ENCODE results near the gene TXN.
"Not testable (repeated sequence)": the region's sequence is repeated elsewhere in the genome, so short reads cannot be mapped to it uniquely, and the experiment has no call there.

The TXN gene

GRCh38 chr9:110207071-110207641 lies 49.2 kb downstream of the TXN start:
- DNase-seq = no peak

- DNase-seq = no peak
These were observed 49.9 kb downstream of the TXN start for GRCh38 chr9:110206389-110206788.

GRCh38 chr9:110205612-110206011 lies 50.7 kb downstream of the TXN start:
- not testable (repeated sequence) for DNase-seq

- no peak for DNase-seq
These were observed 54.1 kb downstream of the TXN start for GRCh38 chr9:110202232-110202631.

GRCh38 chr9:110199643-110200042 lies 56.7 kb downstream of the TXN start:
- DNase-seq = no peak

GRCh38 chr9:110198357-110198756 lies 58.0 kb downstream of the TXN start:
- no peak for DNase-seq

GRCh38 chr9:110197330-110198187 lies 58.7 kb downstream of the TXN start:
- DNase-seq = no peak

- not testable (repeated sequence) for DNase-seq
These were observed 60.2 kb downstream of the TXN start for GRCh38 chr9:110196084-110196499.
